ENCODE data around the gene HOXC12.

HOXC12 gene

GRCh38 chr12:53975479-53976152 lies 20.9 kb downstream of the HOXC12 start:
- no peak for TF ChIP-seq POLR2A (IDR thresholded peaks at IDR 0.05; ENCODE audit: low read length)
- TF ChIP-seq GATA1 (IDR thresholded peaks at IDR 0.05; ENCODE audit: low read depth, low read length) = no peak
- DNase-seq = no peak

- no peak for TF ChIP-seq GATA1 (IDR thresholded peaks at IDR 0.05; ENCODE audit: low read depth, low read length)
- no peak for TF ChIP-seq POLR2A (IDR thresholded peaks at IDR 0.05; ENCODE audit: low read length)
- DNase-seq = no peak
Measured at GRCh38 chr12:53976172-53976822, 21.6 kb downstream of the HOXC12 start.

- no peak for DNase-seq
Measured at GRCh38 chr12:53976823-53977595, 22.3 kb downstream of the HOXC12 start.

GRCh38 chr12:53977596-53978445 lies 23.1 kb downstream of the HOXC12 start:
- TF ChIP-seq GATA1 (IDR thresholded peaks at IDR 0.05; ENCODE audit: low read depth, low read length) (no peak), POLR2A (IDR thresholded peaks at IDR 0.05; ENCODE audit: low read length) (no peak)
- no peak for DNase-seq

More at GRCh38 chr12:53976823-53977595, 22.3 kb downstream of the HOXC12 start:
- no peak for TF ChIP-seq POLR2A (IDR thresholded peaks at IDR 0.05; ENCODE audit: low read length)
- no peak for TF ChIP-seq GATA1 (IDR thresholded peaks at IDR 0.05; ENCODE audit: low read depth, low read length)

- TF ChIP-seq POLR2A (IDR thresholded peaks at IDR 0.05; ENCODE audit: low read length) (no peak), GATA1 (IDR thresholded peaks at IDR 0.05; ENCODE audit: low read depth, low read length) (no peak)
- DNase-seq = no peak
Measured at GRCh38 chr12:53978477-53979356, 24.0 kb downstream of the HOXC12 start.

- no peak for DNase-seq
- no peak for TF ChIP-seq GATA1 (IDR thresholded peaks at IDR 0.05; ENCODE audit: low read depth, low read length)
- TF ChIP-seq POLR2A (IDR thresholded peaks at IDR 0.05; ENCODE audit: low read length) = no peak
Measured at GRCh38 chr12:53980104-53980801, 25.6 kb downstream of the HOXC12 start.

DNA sequence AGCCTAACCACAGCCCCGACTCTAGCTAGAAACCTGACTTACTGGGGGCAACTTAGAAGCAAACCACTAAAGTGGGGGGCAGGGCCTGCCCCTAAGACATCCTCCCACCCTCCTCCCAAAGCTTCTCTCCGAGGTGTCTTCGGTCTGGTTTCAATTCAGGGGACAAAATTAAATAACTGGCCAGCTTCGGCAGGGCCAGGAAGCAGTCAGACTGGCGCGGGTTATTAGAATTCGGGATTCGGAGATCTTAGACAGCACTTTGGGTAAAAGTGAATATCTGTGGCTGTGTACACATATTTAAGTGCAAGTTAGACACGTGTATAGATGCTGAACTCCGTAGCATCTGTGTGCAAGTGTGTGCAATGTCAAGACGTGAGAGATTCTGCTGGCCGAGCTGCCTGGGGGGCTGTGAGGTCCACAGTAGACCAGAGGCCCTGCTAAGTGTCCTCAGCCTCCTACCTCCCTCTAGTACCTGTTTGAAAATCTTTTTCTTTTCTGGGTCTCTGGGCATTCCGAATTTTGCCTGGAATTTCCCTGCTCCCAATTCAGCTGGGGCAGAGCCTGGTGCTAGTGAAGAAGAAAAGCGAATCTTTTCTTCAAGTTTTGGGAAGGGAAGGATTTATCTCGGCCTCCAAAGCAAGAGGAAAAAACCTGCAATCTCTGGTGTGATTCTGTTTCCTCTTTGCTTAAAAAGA lies 26.2 kb downstream of the HOXC12 start:
- no peak for DNase-seq
- TF ChIP-seq GATA1 (IDR thresholded peaks at IDR 0.05; ENCODE audit: low read depth, low read length) (no peak), POLR2A (IDR thresholded peaks at IDR 0.05; ENCODE audit: low read length) (no peak)

GRCh38 chr12:53981634-53982565 lies 27.2 kb downstream of the HOXC12 start:
- TF ChIP-seq POLR2A (IDR thresholded peaks at IDR 0.05; ENCODE audit: low read length) (no peak), GATA1 (IDR thresholded peaks at IDR 0.05; ENCODE audit: low read depth, low read length) (no peak)
- no peak for DNase-seq

DNA sequence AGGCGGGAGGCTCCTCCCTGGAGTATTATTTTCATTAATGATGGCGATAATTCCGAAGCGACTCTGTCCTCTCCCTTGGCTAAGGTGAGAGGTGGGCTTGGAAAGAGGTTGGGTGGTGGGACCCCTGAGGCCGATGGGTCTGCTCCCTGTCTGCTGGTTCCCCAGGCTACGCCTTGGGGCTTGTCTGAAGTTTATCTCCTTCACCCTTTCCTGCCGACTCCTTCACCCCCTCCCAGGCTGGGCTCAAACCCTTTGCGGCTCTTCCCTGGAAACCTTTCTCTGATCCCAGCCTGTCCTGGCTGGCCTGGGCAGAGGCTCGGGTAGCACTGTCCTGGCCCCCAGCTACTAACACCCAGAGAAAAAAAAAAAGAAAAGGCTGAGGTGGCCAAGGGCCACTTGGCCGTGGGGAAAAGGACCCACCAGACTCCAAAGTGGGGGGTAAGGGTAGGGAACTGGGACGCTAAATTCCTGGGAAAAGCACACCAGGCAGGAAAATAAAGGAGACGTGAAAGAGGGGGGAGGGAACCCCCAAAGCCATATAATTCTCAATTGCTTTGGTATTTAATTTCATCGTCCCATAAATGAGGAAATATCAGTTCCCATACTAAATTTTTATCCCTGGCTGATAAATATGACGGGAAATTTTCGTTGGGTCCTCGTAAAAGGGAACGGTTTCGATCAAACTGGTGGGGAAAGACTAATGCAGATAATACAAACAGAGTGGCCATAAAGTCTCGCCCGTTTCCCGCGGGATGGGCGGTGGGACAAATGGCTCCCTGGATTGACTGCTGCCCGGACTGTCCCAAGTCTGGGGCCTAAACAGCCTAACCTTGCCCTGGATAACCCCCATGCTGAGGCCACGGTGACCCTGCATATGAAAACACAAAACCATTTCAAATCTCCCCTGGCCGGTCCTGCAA lies 28.2 kb downstream of the HOXC12 start:
- no peak for DNase-seq
- no peak for TF ChIP-seq POLR2A (IDR thresholded peaks at IDR 0.05; ENCODE audit: low read length)
- TF ChIP-seq GATA1 (IDR thresholded peaks at IDR 0.05; ENCODE audit: low read depth, low read length) = no peak

- no peak for TF ChIP-seq POLR2A (IDR thresholded peaks at IDR 0.05; ENCODE audit: low read length)
- no peak for TF ChIP-seq GATA1 (IDR thresholded peaks at IDR 0.05; ENCODE audit: low read depth, low read length)
- DNase-seq = no peak
Measured at GRCh38 chr12:53983568-53983949, 28.9 kb downstream of the HOXC12 start.
